Mesenchymal stem cell (in vitro differentiated cells and primary cell): Measurements from ENCODE around the gene CCDC180.

Experiments used
- DNase-seq: peaks from one replicate; pipeline ENCODE4 v3.0.0-alpha.2; 2013
- H2AFZ ChIP-seq: one replicate; pipeline ENCODE4 v1.6.1; 2013; ENCODE audit warnings: low read depth, mild to moderate bottlenecking, control low read depth, inconsistent platforms, low read length, moderate library complexity
- H2AK5ac ChIP-seq: 2 replicates; pipeline ENCODE4 v1.6.1; 2013; ENCODE audit warnings: low read length, moderate library complexity, mild to moderate bottlenecking, inconsistent platforms; ENCODE audit not compliant: severe bottlenecking
- H2BK120ac ChIP-seq: one replicate; pipeline ENCODE4 v1.6.1; 2013; ENCODE audit warnings: low read depth, mild to moderate bottlenecking, inconsistent platforms, low read length, moderate library complexity
- H2BK12ac ChIP-seq, 2 experiments: one replicate each; pipeline ENCODE4 v1.6.1; 2013; ENCODE audit warnings: inconsistent platforms in 2 of 2, low read length in 2 of 2, mild to moderate bottlenecking in 2 of 2, moderate library complexity in 2 of 2, control low read depth in 1 of 2
- H2BK15ac ChIP-seq: one replicate; pipeline ENCODE4 v1.6.1; 2013; ENCODE audit warnings: mild to moderate bottlenecking, low read depth, inconsistent platforms; ENCODE audit not compliant: poor library complexity, severe bottlenecking
- H2BK5ac ChIP-seq: 2 replicates; pipeline ENCODE4 v1.6.1; 2013; ENCODE audit warnings: low read depth, mild to moderate bottlenecking, low read length, control low read depth, inconsistent platforms; ENCODE audit not compliant: poor library complexity, severe bottlenecking
- H3K14ac ChIP-seq, 2 experiments: one replicate each; pipeline ENCODE4 v1.6.1; 2013; ENCODE audit warnings: inconsistent platforms in 2 of 2, low read length in 2 of 2, control low read depth in 1 of 2, mild to moderate bottlenecking in 1 of 2, moderate library complexity in 1 of 2
- H3K18ac ChIP-seq, 2 experiments: one replicate each; pipeline ENCODE4 v1.6.1; 2013; ENCODE audit warnings: inconsistent platforms in 2 of 2, low read length in 2 of 2, control low read depth in 1 of 2, low read depth in 1 of 2, mild to moderate bottlenecking in 1 of 2
- H3K23ac ChIP-seq, 2 experiments: one replicate each; pipeline ENCODE4 v1.6.1; 2013; ENCODE audit warnings: inconsistent platforms in 2 of 2, low read length in 2 of 2, mild to moderate bottlenecking in 2 of 2, moderate library complexity in 2 of 2, control low read depth in 1 of 2
- H3K27ac ChIP-seq: 2 replicates; pipeline ENCODE4 v1.5.1; 2013; ENCODE audit warnings: mild to moderate bottlenecking, moderate library complexity, low read length, control low read depth, inconsistent platforms; ENCODE audit not compliant: poor library complexity, severe bottlenecking
- H3K27me3 ChIP-seq, 2 experiments: 2 replicates each; pipeline versions ENCODE4 v1.6.1 to v1.7.0; 2013; ENCODE audit warnings: low read length in 2 of 2, mild to moderate bottlenecking in 2 of 2, moderate library complexity in 2 of 2, control low read depth in 1 of 2, inconsistent platforms in 1 of 2; ENCODE audit not compliant: control insufficient read depth in 1 of 2, insufficient read depth in 1 of 2
- H3K36me3 ChIP-seq, 2 experiments: 2 replicates each; pipeline versions ENCODE4 v1.6.1 to v1.7.0; 2013; ENCODE audit warnings: low read length in 2 of 2, control low read depth in 1 of 2, inconsistent platforms in 1 of 2, low read depth in 1 of 2, mild to moderate bottlenecking in 1 of 2; ENCODE audit not compliant: insufficient read depth in 2 of 2, control insufficient read depth in 1 of 2
- H3K4ac ChIP-seq, 2 experiments: one replicate each; pipeline ENCODE4 v1.6.1; 2013; ENCODE audit warnings: inconsistent platforms in 2 of 2, low read length in 2 of 2, mild to moderate bottlenecking in 2 of 2, moderate library complexity in 2 of 2, control low read depth in 1 of 2, low read depth in 1 of 2
- H3K4me1 ChIP-seq: 2 replicates; pipeline ENCODE4 v1.6.1; 2013; ENCODE audit warnings: low read depth, low read length, control low read depth; ENCODE audit not compliant: control insufficient read depth, insufficient read depth
- H3K4me2 ChIP-seq: 2 replicates; pipeline ENCODE4 v1.6.1; 2013; ENCODE audit warnings: low read length, mild to moderate bottlenecking, inconsistent platforms; ENCODE audit not compliant: poor library complexity, severe bottlenecking
- H3K4me3 ChIP-seq, 2 experiments: 2 replicates each; pipeline versions ENCODE4 v1.5.1 to v1.7.0; 2013; ENCODE audit warnings: low read length in 2 of 2, mild to moderate bottlenecking in 2 of 2, control low read depth in 1 of 2, low read depth in 1 of 2; ENCODE audit not compliant: insufficient read depth in 1 of 2
- H3K79me1 ChIP-seq: replicated peaks from 2 replicates; pipeline ENCODE4 v1.6.1; 2013; ENCODE audit warnings: mild to moderate bottlenecking, control low read depth, low read length, inconsistent platforms; ENCODE audit not compliant: poor library complexity, severe bottlenecking
- H3K9ac ChIP-seq: 2 replicates; pipeline ENCODE4 v1.7.0; 2013; ENCODE audit warnings: mild to moderate bottlenecking, low read length, moderate library complexity
- H3K9me3 ChIP-seq: 2 replicates; pipeline ENCODE4 v1.7.0; 2013; ENCODE audit warnings: mild to moderate bottlenecking, low read length; ENCODE audit not compliant: control insufficient read depth
- H4K8ac ChIP-seq: one replicate; pipeline ENCODE4 v1.6.1; 2013; ENCODE audit warnings: inconsistent platforms, mild to moderate bottlenecking, low read length, moderate library complexity
- H4K91ac ChIP-seq: one replicate; pipeline ENCODE4 v1.6.1; 2013; ENCODE audit warnings: mild to moderate bottlenecking, low read length, inconsistent platforms
- WGBS: methylation state at CpG from one replicate; pipeline ENCODE4 v1.1.7; 2013; ENCODE audit warnings: mixed read lengths; 5-methylcytosine and 5-hydroxymethylcytosine counted together

CCDC180 gene

DNA sequence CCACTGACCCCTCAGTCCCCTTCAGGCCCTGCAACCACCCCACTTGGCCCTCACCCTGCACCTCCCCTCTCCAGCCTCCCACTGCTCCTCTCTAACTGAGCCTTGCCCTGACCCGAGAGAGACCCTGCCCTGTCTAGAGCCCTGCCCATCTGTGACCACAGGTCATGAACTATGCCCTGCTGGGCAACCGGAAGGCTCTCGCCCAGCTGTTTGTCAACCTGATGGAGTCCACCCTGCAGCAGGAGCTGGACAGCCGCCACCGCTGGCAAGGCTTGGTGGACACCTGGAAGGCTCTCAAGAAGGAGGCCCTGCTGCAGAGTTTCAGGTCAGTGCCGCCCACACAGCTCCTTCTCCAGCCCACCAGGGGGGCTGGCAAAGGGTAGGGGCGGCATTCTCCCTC lies 9.4 kb downstream of the CCDC180 start:
- Histone ChIP-seq H3K4me2 (no peak overlapping the region), H3K27ac (no peak overlapping the region), H3K4ac (no peak overlapping the region), H2AFZ (no peak overlapping the region), H2AK5ac (no peak overlapping the region), H3K18ac (no peak overlapping the region), H3K4me3 (no peak overlapping the region), H3K9me3 (no peaks in the 10 kb centered on the region), H4K91ac (no peak overlapping the region), H3K4me1 (no peaks in the 10 kb centered on the region), H4K8ac (no peak overlapping the region), H3K27me3 (no peaks in the 10 kb centered on the region), H2BK12ac (no peak overlapping the region), H3K14ac (no peak overlapping the region), H2BK15ac (no peak overlapping the region), H3K9ac (no peak overlapping the region), H2BK120ac (no peak overlapping the region), H3K36me3 (peaks cover 50 to 62% of the 10 kb centered on the region in 2 experiments), H3K23ac (no peak overlapping the region), H3K79me1 (no peaks in the 10 kb centered on the region), H2BK5ac (no peak overlapping the region)
- WGBS, result 96% methylated on average over 5 of the region's 7 CpGs
- no peak for DNase-seq

- H2BK5ac ChIP-seq, result no peak overlapping the region
- no peak overlapping the region for H3K9ac ChIP-seq
- no peak overlapping the region for H4K91ac ChIP-seq
- H3K79me1 ChIP-seq, result no peaks in the 10 kb centered on the region
- no peak overlapping the region for H2BK12ac ChIP-seq
- no peak overlapping the region for H3K18ac ChIP-seq
- H2BK120ac ChIP-seq, result no peak overlapping the region
- WGBS, result 98% methylated on average over 6 of the region's 6 CpGs
- DNase-seq, result no peak
- no peak overlapping the region for H3K4me3 ChIP-seq
- no peak overlapping the region for H3K27ac ChIP-seq
- H3K23ac ChIP-seq, result no peak overlapping the region
- no peak overlapping the region for H3K4me2 ChIP-seq
- peaks cover 50 to 59% of the 10 kb centered on the region in 2 experiments for H3K36me3 ChIP-seq
- no peaks in the 10 kb centered on the region for H3K4me1 ChIP-seq
- no peak overlapping the region for H4K8ac ChIP-seq
- H3K27me3 ChIP-seq, result no peaks in the 10 kb centered on the region
- no peak overlapping the region for H2AK5ac ChIP-seq
- H2AFZ ChIP-seq, result no peak overlapping the region
- no peak overlapping the region for H3K14ac ChIP-seq
- H3K4ac ChIP-seq, result no peak overlapping the region
- H3K9me3 ChIP-seq, result no peaks in the 10 kb centered on the region
- H2BK15ac ChIP-seq, result no peak overlapping the region
Measured at GRCh38 chr9:97318433-97318832, 11.0 kb downstream of the CCDC180 start.

GRCh38 chr9:97319395-97319794 lies 11.9 kb downstream of the CCDC180 start:
- Histone ChIP-seq H4K8ac (no peak overlapping the region), H2AFZ (no peak overlapping the region), H3K23ac (no peak overlapping the region), H3K4ac (no peak overlapping the region), H2BK12ac (no peak overlapping the region), H3K9ac (no peak overlapping the region), H3K4me1 (no peaks in the 10 kb centered on the region), H3K27ac (no peak overlapping the region), H3K36me3 (peaks cover 53 to 55% of the 10 kb centered on the region in 2 experiments), H2BK120ac (no peak overlapping the region), H3K4me3 (no peak overlapping the region), H4K91ac (no peak overlapping the region), H2BK15ac (no peak overlapping the region), H3K9me3 (no peaks in the 10 kb centered on the region), H3K14ac (no peak overlapping the region), H3K4me2 (no peak overlapping the region), H3K27me3 (no peaks in the 10 kb centered on the region), H2BK5ac (no peak overlapping the region), H3K18ac (no peak overlapping the region), H2AK5ac (no peak overlapping the region), H3K79me1 (no peaks in the 10 kb centered on the region)
- no peak for DNase-seq
- WGBS, result 81% methylated on average over 2 of the region's 2 CpGs

- Histone ChIP-seq H2BK15ac (no peak overlapping the region), H3K14ac (no peak overlapping the region), H3K9ac (no peak overlapping the region), H3K4me2 (no peak overlapping the region), H3K27ac (no peak overlapping the region), H3K27me3 (no peaks in the 10 kb centered on the region), H3K4me1 (no peaks in the 10 kb centered on the region), H3K79me1 (no peaks in the 10 kb centered on the region), H3K18ac (no peak overlapping the region), H2BK120ac (no peak overlapping the region), H2BK12ac (no peak overlapping the region), H3K4me3 (no peak overlapping the region), H3K4ac (no peak overlapping the region), H4K8ac (no peak overlapping the region), H3K9me3 (no peaks in the 10 kb centered on the region), H4K91ac (no peak overlapping the region), H2BK5ac (no peak overlapping the region), H2AK5ac (no peak overlapping the region), H3K23ac (no peak overlapping the region), H2AFZ (no peak overlapping the region), H3K36me3 (peaks cover 52 to 53% of the 10 kb centered on the region in 2 experiments)
- WGBS, result 94% methylated on average over 2 of the region's 5 CpGs
- DNase-seq, result no peak
Measured at GRCh38 chr9:97320080-97320642, 12.7 kb downstream of the CCDC180 start.
